Measurements from ENCODE around the gene RNF146.

- no peak for TF ChIP-seq POLR2A (IDR thresholded peaks at IDR 0.05; ENCODE audit: low read length)
- TF ChIP-seq GATA1 (IDR thresholded peaks at IDR 0.05; ENCODE audit: low read depth, low read length): no peak
These were observed 41.2 kb upstream of the RNF146 start for GRCh38 chr6:127225497-127225896.
